ENCODE data around the gene ZNF830.

- TF ChIP-seq CTCF (IDR thresholded peaks at IDR 0.05), result peak in 2 of 5 experiments; percentile 20 to 26
- peak; percentile 42 to 71 for TF ChIP-seq POLR2A (IDR thresholded peaks at IDR 0.05)
Observed at GRCh38 chr17:34961093-34961911, at the start of gene ZNF830, which contains the start of gene CCT6B.

Measured in tibial nerve (tissue), 3 donors.